GM18498 (cell line): Measurements from ENCODE around the gene DHX58.

Experiments used
- ATAC-seq: cut with Tn5 transposase; IDR thresholded peaks from one replicate; pipeline ENCODE4 v1.9.1; 2021; ENCODE audit warnings: mild to moderate bottlenecking, moderate library complexity; ENCODE audit not compliant: unreplicated experiment

DHX58 gene

GRCh38 chr17:42087736-42088705 lies 24.5 kb downstream of the DHX58 start:
- no peak for ATAC-seq

GRCh38 chr17:42087042-42087701 lies 25.3 kb downstream of the DHX58 start:
- ATAC-seq: no peak

GRCh38 chr17:42081516-42082129 lies 30.9 kb downstream of the DHX58 start:
- no peak for ATAC-seq

GRCh38 chr17:42079541-42079940 lies 33.0 kb downstream of the DHX58 start:
- no peak for ATAC-seq

GRCh38 chr17:42078396-42079043 lies 34.0 kb downstream of the DHX58 start:
- no peak for ATAC-seq

- no peak for ATAC-seq
These were observed 34.8 kb downstream of the DHX58 start for GRCh38 chr17:42077755-42078154.

- no peak for ATAC-seq
These were observed 35.5 kb downstream of the DHX58 start for GRCh38 chr17:42076797-42077559.

GRCh38 chr17:42075789-42076188 lies 36.7 kb downstream of the DHX58 start:
- ATAC-seq: no peak

- no peak for ATAC-seq
These were observed 40.0 kb downstream of the DHX58 start for GRCh38 chr17:42072323-42073187.

- ATAC-seq: no peak
These were observed 40.7 kb downstream of the DHX58 start for GRCh38 chr17:42071810-42072209.

GRCh38 chr17:42068979-42069378 lies 43.5 kb downstream of the DHX58 start:
- ATAC-seq: no peak

- no peak for ATAC-seq
These were observed 45.0 kb downstream of the DHX58 start for GRCh38 chr17:42067371-42068091.

- ATAC-seq: no peak
These were observed 47.3 kb downstream of the DHX58 start for GRCh38 chr17:42065201-42065600.

- ATAC-seq: no peak
These were observed 49.8 kb downstream of the DHX58 start for GRCh38 chr17:42062681-42063080.

GRCh38 chr17:42061646-42062487 lies 50.6 kb downstream of the DHX58 start:
- ATAC-seq: no peak

GRCh38 chr17:42060231-42060630 lies 52.3 kb downstream of the DHX58 start:
- ATAC-seq: no peak

GRCh38 chr17:42059815-42060214 lies 52.7 kb downstream of the DHX58 start:
- ATAC-seq: no peak

- ATAC-seq: no peak
These were observed 54.5 kb downstream of the DHX58 start for GRCh38 chr17:42058063-42058462.
